GM19193 (cell line): ENCODE results near the gene ZNF775.

ENCODE experiments used
- POLR2A ChIP-seq: IDR thresholded peaks from 4 replicates; pipeline ENCODE4 v1.6.1; 2011; ENCODE audit not compliant: insufficient read depth, insufficient read length; ENCODE audit errors: extremely low read depth

The ZNF775 gene

DNA sequence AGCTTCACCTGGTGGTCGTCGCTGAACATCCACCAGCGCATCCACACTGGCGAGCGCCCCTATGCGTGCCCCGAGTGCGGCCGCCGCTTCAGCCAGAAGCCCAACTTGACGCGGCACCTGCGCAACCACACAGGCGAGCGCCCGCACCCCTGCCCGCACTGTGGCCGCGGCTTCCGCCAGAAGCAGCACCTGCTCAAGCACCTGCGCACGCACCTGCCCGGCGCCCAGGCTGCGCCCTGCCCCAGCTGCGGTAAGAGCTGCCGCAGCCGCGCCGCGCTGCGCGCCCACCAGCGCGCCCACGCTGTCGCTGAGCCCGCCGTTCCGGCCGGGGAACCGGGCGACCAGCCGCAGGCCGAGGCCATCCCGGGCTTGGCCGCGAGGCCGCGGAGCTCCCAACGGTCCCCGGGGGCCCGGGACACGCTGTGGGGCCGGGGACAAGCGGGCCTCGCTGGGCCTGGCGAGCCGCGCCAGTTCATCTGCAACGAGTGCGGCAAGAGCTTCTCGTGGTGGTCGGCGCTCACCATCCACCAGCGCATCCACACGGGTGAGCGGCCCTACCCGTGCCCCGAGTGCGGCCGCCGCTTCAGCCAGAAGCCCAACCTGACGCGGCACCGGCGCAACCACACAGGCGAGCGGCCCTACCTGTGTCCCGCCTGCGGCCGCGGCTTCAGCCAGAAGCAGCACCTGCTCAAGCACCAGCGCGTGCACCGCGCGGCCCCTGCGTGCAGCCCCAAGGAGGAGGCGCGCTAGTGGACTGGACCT lies 18.4 kb downstream of the ZNF775 start:
- no peak for TF ChIP-seq POLR2A

DNA sequence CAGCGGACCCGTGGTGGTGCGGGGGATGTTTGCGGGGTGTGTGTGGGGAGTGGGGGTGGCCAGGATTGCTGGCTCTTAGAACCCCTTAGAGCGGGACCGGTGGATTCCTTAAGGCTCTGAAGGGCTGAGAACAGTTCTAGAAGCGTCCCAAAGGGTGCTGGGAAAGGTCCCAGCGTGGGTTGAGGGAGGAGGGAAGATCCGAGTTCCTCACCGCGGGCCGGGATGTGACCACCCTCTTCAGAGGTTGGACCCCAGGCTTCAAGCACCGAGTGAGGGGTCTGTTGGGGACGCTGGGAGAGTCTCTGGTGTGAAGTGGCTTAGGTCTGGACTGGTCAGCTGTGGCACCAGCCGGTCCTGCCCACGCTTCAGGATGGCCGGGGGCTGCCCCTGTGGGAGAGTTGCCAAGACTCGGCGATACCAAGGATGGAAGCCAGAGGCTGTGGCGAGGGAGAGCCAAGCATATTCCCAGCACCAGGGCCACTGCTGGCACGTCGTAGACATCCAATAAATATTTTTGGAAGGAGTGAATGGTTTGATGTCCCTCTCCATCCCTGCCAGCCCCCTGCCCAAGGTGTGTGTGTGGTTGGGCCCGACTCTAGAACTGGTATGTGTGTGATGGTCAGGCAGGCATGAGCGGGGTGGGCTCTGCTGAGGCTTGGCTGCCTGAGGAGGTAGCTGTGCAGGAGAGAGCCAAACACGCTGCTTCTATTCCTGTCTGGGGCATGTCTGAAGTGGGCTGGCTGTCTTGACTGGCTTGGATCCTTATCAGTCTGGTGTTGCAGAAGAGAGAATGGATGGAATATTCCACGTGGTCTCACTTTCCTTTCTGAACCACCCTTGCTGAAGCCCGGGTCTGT lies 19.2 kb downstream of the ZNF775 start:
- no peak for TF ChIP-seq POLR2A

DNA sequence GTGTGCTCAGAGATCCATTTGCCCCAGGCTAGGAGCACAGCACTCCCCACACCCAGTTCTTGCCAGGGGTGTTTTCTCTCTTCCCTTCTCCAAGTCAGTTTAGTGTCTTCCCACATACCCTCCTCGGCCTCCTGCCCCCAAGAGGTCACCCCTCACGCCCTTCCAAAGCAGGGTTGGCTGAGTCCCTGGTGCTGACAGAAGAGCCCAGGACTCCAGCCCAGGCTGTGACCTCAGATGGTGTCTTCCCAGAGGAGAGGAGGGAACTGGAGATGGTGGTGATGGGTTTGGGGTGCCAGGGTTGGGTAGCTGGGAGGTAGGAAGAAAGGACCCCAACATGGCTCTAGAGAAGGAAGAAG lies 19.8 kb downstream of the ZNF775 start:
- TF ChIP-seq POLR2A, result no peak

DNA sequence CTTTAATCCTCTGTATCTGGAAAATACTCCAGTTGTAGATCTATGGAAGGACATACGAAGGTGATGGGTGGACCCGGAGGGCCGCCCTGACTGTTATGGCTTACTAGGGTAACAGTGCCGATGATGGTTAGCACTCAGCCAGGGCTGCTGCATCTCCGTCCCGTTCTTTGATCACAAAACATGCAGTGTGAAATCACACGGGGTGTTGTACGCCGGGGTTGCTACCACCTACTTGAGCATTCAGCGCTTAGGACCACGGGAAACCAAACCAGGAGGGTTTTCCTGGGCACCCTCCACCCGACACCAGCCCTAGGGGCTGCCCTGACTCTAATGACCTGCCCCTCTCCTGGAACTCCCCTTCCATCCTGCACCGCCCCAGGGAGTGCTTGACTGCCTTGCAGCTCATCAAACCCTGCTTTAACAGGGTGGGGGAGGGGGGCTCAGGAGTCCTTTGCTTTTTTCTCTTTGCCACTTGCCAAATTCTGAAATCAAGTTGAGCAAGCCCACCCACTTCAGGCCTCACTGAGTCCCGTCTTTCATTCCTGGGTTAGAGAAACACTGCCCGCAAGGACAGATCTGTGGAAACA lies 20.4 kb downstream of the ZNF775 start:
- TF ChIP-seq POLR2A, result no peak

- no peak for TF ChIP-seq POLR2A
These were observed 21.1 kb downstream of the ZNF775 start for GRCh38 chr7:150400008-150400787.

DNA sequence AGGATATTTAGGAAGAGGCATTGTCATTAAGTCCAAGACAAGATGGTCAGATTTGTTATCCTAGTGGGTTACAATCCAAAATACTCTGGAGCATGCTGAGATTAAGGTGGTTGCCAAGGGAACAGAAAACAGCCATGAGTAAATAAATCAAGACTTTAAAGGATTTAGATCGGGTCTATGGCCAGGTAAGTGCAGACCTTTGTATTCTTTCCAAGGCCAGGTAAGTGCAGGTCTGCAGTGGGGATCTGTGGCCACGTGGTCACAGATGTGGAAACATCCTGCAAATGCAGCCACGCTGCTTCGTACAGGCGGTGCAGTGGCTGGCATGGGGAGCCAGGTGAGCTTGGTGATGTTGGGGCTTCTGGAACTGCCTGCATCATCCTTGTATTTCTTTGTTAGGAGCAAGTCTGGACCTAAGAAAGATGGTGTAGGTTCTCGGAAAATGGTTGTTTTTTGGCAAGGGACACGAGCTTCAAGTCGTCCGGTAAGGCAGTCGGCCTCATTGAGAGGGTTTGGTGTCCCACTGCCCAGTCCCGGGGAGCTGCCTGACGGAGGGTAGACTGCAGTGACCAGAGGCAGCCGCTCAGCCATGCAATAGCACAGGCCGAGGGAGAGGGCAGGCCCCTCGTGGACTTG lies 21.8 kb downstream of the ZNF775 start:
- no peak for TF ChIP-seq POLR2A

DNA sequence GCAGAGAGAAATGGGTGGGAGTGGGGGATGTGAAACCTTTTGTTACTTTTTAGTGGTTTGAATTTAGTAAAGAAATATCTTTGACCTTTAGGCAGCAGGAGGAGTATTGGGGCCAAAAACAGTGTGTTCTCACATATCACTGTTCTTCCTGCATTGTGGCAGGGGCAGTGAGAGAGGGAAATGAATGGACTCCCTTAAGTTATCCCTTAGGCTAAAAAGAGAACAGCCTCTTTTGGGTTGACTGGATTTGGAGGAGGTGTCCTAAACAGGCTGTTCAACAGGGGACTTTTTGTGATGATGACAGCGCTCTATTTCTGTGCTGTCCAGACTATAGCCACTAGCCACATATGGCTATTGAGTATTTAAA lies 22.3 kb downstream of the ZNF775 start:
- TF ChIP-seq POLR2A, result no peak

GRCh38 chr7:150401861-150402631 lies 22.9 kb downstream of the ZNF775 start:
- no peak for TF ChIP-seq POLR2A

- TF ChIP-seq POLR2A, result no peak
These were observed 23.7 kb downstream of the ZNF775 start for GRCh38 chr7:150402671-150403321.

DNA sequence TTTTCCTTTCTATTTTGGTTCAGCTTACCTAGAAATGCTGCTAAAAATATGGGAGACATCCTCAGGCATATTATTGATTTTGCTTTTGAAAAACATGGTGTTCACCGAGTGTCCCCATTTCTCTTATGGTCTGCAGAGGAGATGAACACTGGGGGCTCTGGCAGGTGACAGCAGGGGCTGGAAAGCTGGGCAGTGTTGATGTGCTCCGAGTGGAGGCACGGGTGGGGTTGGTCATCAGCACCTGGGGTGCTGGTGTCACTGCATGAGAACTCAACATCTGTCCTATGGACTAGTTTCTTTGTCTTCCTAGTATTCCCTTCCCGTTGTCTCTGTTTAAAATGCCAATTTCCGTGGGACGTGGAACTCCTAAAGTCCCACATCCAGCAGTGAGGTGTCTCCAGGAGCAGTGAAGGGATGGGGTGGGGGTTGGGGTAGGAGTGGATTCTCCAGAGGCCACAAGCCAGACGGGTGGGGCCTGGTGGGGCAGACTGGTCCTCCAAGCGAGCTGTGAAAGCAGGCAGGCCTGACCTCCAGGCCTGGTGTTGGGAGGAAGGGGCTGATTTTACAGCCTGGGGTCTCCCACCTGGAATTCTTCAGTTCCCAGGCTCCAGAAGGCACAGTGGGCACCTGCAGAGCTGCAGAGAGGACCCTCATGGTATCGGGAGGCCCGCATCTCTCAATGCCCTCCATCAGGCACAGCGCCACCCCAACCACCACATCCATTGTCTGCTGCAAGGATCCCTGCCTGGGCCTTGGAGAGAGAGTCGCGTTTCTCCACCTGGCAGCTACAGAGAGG lies 24.4 kb downstream of the ZNF775 start:
- no peak for TF ChIP-seq POLR2A

DNA sequence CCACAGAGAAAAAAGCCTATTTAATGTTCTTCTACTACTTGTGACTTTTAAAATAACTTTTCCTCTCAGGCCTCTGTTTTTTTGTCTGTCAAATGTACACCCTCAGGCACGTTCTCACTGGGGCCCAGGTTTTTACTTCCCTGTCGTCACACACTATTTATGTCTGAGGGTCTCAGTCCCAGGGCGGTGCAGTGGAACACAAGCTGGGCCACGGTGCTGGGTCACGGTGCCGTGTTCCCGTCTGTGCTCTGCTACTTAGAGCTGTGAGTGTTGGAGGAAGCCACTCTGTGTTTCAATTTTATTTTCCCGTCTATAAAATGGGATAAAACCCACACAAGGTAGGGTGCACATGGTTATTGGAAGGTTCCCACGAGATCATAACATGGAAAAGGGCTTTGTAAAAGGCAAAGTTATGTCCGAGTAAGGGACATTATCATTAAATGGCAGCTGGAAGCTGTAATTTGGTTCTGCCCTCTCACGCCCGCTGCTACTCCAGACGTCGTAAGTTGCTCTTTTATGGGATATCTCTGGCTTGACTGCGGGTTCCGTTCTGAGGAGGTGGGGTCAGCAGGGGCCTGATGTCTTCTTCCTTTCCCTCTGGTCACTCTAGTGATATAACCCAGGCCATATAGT lies 25.2 kb downstream of the ZNF775 start:
- TF ChIP-seq POLR2A, result no peak

- peak; percentile 87 for TF ChIP-seq POLR2A
These were observed 25.9 kb downstream of the ZNF775 start for GRCh38 chr7:150404805-150405583.
